Measurements from ENCODE around the gene RAB40A.

DNA sequence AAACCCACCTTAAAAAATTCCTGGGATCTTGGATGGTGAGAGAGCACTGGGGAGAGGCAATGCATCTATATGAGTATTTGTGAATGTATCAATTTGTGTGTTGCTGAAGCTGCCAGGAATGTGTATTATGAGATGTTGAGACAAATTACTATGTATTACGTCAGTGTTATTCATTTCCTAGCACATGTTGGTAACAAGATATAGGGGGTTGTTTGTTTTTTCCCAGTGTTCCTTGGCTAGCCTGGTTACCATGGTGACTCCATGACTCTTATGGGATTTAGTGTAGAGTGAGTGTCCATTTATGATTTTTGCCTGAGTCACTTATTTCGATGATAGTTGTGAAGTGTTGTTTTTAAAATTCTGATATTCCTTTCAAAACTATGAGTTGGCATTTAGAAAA is 65.6 kb downstream of the RAB40A start:
- TF ChIP-seq POLR2AphosphoS5 (IDR thresholded peaks at IDR 0.05) = no peak
- TF ChIP-seq, protein P1, sequence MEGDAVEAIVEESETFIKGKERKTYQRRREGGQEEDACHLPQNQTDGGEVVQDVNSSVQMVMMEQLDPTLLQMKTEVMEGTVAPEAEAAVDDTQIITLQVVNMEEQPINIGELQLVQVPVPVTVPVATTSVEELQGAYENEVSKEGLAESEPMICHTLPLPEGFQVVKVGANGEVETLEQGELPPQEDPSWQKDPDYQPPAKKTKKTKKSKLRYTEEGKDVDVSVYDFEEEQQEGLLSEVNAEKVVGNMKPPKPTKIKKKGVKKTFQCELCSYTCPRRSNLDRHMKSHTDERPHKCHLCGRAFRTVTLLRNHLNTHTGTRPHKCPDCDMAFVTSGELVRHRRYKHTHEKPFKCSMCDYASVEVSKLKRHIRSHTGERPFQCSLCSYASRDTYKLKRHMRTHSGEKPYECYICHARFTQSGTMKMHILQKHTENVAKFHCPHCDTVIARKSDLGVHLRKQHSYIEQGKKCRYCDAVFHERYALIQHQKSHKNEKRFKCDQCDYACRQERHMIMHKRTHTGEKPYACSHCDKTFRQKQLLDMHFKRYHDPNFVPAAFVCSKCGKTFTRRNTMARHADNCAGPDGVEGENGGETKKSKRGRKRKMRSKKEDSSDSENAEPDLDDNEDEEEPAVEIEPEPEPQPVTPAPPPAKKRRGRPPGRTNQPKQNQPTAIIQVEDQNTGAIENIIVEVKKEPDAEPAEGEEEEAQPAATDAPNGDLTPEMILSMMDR (IDR thresholded peaks at IDR 0.05) = no peak
